Measurements from ENCODE around the gene DBI. TPM values are rescaled to one million over a fixed set of nuclear protein-coding genes. Genes with fewer than 3 reads are reported as not detected.
A peak's percentile ranks its signal among the peaks of the same experiment; 100 is the strongest.

Gene DBI
- total RNA-seq, 1 donor from 2014 or later: 11.2 TPM

DNA sequence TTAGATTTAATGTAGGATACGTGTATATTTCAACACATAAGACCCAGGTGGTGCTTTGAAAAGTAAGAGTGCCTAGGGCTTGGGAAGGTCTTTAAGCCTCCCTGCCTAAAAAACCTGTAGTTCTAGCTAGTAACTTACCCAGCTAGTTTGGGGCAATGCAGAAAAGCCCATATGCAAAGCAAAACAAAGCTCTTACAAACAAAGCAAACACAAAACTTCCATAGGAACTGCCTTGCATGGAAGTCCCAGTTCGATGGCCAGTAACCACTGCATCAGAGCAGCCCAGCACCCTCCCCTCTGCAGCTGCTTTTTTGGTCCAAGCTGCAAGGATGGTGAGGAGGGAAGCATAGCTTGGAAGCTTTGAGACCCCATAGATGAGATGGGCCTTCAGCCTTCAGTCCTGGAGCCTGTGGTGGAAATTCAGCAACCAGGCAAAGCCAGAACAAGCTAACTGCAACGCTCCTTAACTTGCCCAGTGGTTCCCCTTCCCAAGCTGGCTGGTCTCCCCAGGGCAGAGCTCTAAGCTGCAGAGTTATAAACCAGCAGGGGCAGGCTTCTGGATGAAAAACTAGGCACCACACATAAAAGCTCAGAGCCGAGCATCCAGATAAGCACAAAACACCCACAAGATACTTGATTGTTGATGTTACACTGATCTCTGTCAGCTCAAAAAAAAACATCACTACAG is 16.3 kb upstream of the DBI start:
- no peaks in the 10 kb centered on the region for H3K27me3 ChIP-seq
- peaks cover 0 to 5% of the 10 kb centered on the region in 2 donors for H3K4me1 ChIP-seq
- H3K27ac ChIP-seq: no peak overlapping the region
- intact Hi-C loops (cut with DNase I): no loop called here
- TF ChIP-seq, protein P1, sequence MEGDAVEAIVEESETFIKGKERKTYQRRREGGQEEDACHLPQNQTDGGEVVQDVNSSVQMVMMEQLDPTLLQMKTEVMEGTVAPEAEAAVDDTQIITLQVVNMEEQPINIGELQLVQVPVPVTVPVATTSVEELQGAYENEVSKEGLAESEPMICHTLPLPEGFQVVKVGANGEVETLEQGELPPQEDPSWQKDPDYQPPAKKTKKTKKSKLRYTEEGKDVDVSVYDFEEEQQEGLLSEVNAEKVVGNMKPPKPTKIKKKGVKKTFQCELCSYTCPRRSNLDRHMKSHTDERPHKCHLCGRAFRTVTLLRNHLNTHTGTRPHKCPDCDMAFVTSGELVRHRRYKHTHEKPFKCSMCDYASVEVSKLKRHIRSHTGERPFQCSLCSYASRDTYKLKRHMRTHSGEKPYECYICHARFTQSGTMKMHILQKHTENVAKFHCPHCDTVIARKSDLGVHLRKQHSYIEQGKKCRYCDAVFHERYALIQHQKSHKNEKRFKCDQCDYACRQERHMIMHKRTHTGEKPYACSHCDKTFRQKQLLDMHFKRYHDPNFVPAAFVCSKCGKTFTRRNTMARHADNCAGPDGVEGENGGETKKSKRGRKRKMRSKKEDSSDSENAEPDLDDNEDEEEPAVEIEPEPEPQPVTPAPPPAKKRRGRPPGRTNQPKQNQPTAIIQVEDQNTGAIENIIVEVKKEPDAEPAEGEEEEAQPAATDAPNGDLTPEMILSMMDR (IDR thresholded peaks at IDR 0.05): no peak
- no peak overlapping the region for H3K4me3 ChIP-seq
- H3K9me3 ChIP-seq: no peaks in the 10 kb centered on the region
- no peak for DNase-seq (ENCODE audit: low spot score in 2 of 2)
- no peaks in the 10 kb centered on the region for H3K36me3 ChIP-seq

DNA sequence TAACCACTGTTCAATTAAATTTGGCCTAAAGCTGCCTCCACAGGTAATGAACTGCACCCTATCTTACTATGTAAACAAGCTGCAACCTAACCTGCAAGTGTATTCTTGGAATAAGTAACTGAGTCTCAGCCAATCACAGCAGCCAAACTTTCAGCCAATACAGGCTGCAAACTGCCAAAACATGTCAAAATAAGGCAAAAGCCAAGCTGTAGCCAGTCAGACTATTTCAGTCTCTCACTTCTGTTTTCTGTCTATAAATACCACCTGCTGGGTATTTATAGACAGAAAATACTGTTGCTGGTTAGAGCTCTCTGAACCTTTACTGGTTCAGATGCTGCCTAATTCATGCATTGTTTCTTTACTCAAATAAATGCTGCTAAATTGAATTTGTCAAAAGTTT is 14.4 kb upstream of the DBI start:
- no peaks in the 10 kb centered on the region for H3K9me3 ChIP-seq
- no peaks in the 10 kb centered on the region for H3K27me3 ChIP-seq
- H3K27ac ChIP-seq: peak overlapping the region in 1 of 2 donors; percentile 37
- H3K36me3 ChIP-seq: no peaks in the 10 kb centered on the region
- H3K4me1 ChIP-seq: peaks cover 0 to 5% of the 10 kb centered on the region in 2 donors
- no peak for DNase-seq (ENCODE audit: low spot score in 2 of 2)
- TF ChIP-seq, protein P1 (IDR thresholded peaks at IDR 0.05): no peak
- no peak overlapping the region for H3K4me3 ChIP-seq
- intact Hi-C loops (cut with DNase I): no loop called here

DNA sequence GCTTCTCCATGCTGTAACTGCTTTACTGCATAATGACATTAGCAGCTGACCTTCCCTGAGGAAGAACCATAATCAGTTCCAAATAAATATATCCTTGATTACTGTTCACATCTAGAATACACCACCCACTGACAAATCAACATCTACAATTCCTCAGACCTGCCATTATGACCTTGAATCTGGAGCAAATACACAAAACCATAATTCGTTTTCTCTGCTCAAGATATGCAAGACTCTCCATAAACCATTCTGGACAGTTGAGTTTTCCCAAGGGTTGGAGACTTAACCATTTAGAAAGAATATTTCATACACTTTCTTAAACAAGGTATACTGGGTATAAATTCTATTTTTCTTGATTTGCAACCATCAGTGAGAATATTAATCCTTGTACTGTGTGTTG is 11.9 kb upstream of the DBI start:
- intact Hi-C loops (cut with DNase I): no loop called here
- Histone ChIP-seq H3K36me3 (no peaks in the 10 kb centered on the region), H3K27me3 (no peaks in the 10 kb centered on the region), H3K27ac (no peak overlapping the region), H3K4me3 (no peak overlapping the region), H3K4me1 (peaks cover 0 to 5% of the 10 kb centered on the region in 2 donors), H3K9me3 (no peaks in the 10 kb centered on the region)
- TF ChIP-seq, protein P1 (IDR thresholded peaks at IDR 0.05): no peak
- no peak for DNase-seq (ENCODE audit: low spot score in 2 of 2)

DNA sequence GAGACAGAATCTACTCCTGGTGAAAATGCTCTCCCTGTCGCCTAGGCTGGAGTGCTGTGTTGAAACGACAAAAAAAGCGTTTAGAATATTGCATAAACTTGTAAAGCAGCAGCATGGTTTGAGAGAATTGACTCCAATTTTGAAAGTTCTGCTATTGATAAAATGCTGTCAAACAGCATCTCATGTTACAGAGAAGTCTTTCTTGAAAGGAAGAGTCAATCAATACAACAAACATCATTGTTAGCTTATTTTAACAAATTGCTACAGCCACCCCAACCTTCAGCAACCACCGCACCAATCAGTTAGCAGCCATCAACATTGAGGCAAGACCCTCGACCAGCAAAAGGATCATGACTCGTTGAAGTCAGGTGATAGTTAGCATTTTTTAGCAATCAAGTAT is 7.0 kb upstream of the DBI start:
- no peak overlapping the region for H3K4me3 ChIP-seq
- intact Hi-C loops (cut with DNase I): loop anchor here (10.0 kb wide), 2 partner anchors 865 to 1115 kb away; partner anchors contain the start of gene TMEM185B
- no peaks in the 10 kb centered on the region for H3K27me3 ChIP-seq
- H3K27ac ChIP-seq: no peak overlapping the region
- no peaks in the 10 kb centered on the region for H3K4me1 ChIP-seq
- no peaks in the 10 kb centered on the region for H3K9me3 ChIP-seq
- DNase-seq (ENCODE audit: low spot score in 2 of 2): no peak
- TF ChIP-seq, protein P1 (IDR thresholded peaks at IDR 0.05): no peak
- H3K36me3 ChIP-seq: no peaks in the 10 kb centered on the region

DNA sequence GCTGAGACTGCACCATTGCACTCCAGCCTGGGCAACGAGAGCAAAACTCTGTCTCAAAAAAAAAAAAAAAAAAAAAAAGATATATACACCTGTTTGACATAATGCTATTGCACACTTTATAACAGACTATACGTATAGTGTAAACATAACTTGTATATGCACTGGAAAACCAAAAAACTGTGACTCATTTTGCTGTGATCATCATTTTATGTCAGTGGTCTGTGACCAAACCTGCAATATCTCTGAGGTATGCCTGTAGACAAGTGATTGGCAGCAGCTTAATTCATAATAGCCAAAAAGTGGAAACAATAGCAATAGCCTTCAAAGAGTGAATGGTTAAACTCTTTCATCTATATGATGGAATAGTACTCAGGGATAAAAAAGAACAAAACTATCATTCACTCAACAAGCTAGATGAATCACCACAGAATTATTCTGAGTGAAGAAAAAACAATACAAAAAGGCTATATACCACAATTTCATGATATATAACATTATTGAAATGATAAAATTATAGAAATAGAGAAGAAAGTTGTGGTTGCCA is 6.3 kb upstream of the DBI start:
- Histone ChIP-seq H3K27ac (no peak overlapping the region), H3K36me3 (no peaks in the 10 kb centered on the region), H3K9me3 (no peaks in the 10 kb centered on the region), H3K4me1 (peaks cover 0 to 7% of the 10 kb centered on the region in 2 donors), H3K4me3 (no peak overlapping the region), H3K27me3 (no peaks in the 10 kb centered on the region)
- DNase-seq (ENCODE audit: low spot score in 2 of 2): no peak
- TF ChIP-seq, protein P1 (IDR thresholded peaks at IDR 0.05): no peak
- intact Hi-C loops (cut with DNase I): loop anchor here (10.0 kb wide), 2 partner anchors 864 to 1114 kb away; partner anchors contain the start of gene TMEM185B

Data from ascending aorta (tissue), 2 donors.